Activated B cell treated with CpG ODN at 0.5 μM for 24 hours (primary cell): ENCODE measurements around the gene MED26. TPM values are rescaled to one million over a fixed set of nuclear protein-coding genes. Genes with fewer than 3 reads are reported as not detected.
A peak's percentile ranks its signal among the peaks of the same experiment; 100 is the strongest.

Source experiments
- ATAC-seq: fragments of 200-7000 bp; cut with Tn5 transposase; one replicate; pipeline ENCODE4 v1.10.0; 2021; ENCODE audit warnings: low read depth, mild to moderate bottlenecking, moderate library complexity
- CTCF ChIA-PET: fragments of 350-600 bp; sonication (Branson Sonifier 250); formaldehyde crosslinking; loops from one replicate; lab custom pipeline; 2021; ENCODE audit warnings: antibody characterized with exemption; lab: Charles Lee
- POLR2A ChIA-PET: fragments of 350-600 bp; sonication (Branson Sonifier 250); formaldehyde crosslinking; loops from one replicate; lab custom pipeline; 2021; ENCODE audit warnings: antibody characterized with exemption; lab: Charles Lee
- DNase-seq: peaks from one replicate; pipeline ENCODE4 v3.0.0; 2022
- H3K27ac Mint-ChIP-seq: one replicate; pipeline ENCODE4 v1.8.0; 2020; ENCODE audit warnings: mixed read lengths
- H3K27me3 Mint-ChIP-seq: one replicate; pipeline ENCODE4 v1.8.0; 2021; ENCODE audit warnings: mixed read lengths
- H3K36me3 Mint-ChIP-seq: one replicate; pipeline ENCODE4 v1.8.0; 2021; ENCODE audit warnings: low read depth, mixed read lengths
- H3K4me1 Mint-ChIP-seq: one replicate; pipeline ENCODE4 v1.8.0; 2021; ENCODE audit warnings: mixed read lengths
- H3K4me3 Mint-ChIP-seq: one replicate; pipeline ENCODE4 v1.8.0; 2020; ENCODE audit warnings: mild to moderate bottlenecking, mixed read lengths
- H3K9me3 Mint-ChIP-seq: one replicate; pipeline ENCODE4 v1.8.0; 2020; ENCODE audit warnings: mixed read lengths
- intact Hi-C: fragments of 100-400 bp; cut with micrococcal nuclease; formaldehyde crosslinking; loops from one replicate; pipeline ENCODE4 v1.15.1; 2024
- total RNA-seq: library from RNA; stranded (reverse); gene quantifications from 2 replicates; pipeline ENCODE4 v1.2.3, GENCODE V29; 2022
- TF ChIP-seq, protein P1 (sequence below): fragments of 200-600 bp; IDR thresholded peaks from one replicate; pipeline ENCODE4 v1.8.0; 2022; ENCODE audit warnings: antibody characterized with exemption, mild to moderate bottlenecking

Gene MED26
- total RNA-seq, 1 donor from 2014 or later, result 32.0 TPM

GRCh38 chr19:16601378-16602052 is 26.5 kb downstream of the MED26 start:
- Mint-ChIP-seq H3K4me3 (no peak overlapping the region), H3K4me1 (peaks cover 57% of the 10 kb centered on the region), H3K36me3 (peaks cover 17% of the 10 kb centered on the region), H3K9me3 (no peaks in the 10 kb centered on the region), H3K27ac (no peak overlapping the region), H3K27me3 (no peaks in the 10 kb centered on the region)
- no peak for ATAC-seq
- ChIA-PET CTCF (no interaction called here), POLR2A (interaction anchor here (0.7 to 5.5 kb wide), 3 partner anchors 13 to 483 kb away, joined by 3 to 35 read pairs (median 4); no protein-coding TSS in a partner anchor)
- TF ChIP-seq, protein P1, sequence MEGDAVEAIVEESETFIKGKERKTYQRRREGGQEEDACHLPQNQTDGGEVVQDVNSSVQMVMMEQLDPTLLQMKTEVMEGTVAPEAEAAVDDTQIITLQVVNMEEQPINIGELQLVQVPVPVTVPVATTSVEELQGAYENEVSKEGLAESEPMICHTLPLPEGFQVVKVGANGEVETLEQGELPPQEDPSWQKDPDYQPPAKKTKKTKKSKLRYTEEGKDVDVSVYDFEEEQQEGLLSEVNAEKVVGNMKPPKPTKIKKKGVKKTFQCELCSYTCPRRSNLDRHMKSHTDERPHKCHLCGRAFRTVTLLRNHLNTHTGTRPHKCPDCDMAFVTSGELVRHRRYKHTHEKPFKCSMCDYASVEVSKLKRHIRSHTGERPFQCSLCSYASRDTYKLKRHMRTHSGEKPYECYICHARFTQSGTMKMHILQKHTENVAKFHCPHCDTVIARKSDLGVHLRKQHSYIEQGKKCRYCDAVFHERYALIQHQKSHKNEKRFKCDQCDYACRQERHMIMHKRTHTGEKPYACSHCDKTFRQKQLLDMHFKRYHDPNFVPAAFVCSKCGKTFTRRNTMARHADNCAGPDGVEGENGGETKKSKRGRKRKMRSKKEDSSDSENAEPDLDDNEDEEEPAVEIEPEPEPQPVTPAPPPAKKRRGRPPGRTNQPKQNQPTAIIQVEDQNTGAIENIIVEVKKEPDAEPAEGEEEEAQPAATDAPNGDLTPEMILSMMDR, result no peak
- intact Hi-C loops, result no loop called here
- no peak for DNase-seq

DNA sequence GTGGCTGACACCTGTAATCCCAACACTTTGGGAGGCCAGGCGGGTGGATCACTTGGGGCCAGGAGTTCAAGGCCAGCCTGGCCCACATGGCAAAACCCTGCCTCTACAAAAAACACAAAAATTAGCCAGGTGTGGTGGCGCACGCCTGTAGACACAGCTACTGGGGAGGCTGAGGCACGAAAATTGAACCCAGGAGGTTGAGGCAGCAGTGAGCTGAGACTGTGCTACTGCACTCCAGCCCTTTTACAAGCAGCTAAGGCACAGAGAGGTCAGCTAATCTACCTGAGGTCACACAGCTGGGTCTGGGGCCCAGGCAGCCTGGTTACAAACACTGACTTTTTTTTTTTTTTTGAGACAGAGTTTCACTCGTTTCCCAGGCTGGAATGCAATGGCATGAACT is 27.2 kb downstream of the MED26 start:
- peaks cover 59% of the 10 kb centered on the region for H3K4me1 Mint-ChIP-seq
- peaks cover 15% of the 10 kb centered on the region for H3K36me3 Mint-ChIP-seq
- H3K27ac Mint-ChIP-seq, result no peak overlapping the region
- DNase-seq (no peak), ATAC-seq (no peak)
- TF ChIP-seq, protein P1, result no peak
- H3K4me3 Mint-ChIP-seq, result no peak overlapping the region
- CTCF ChIA-PET, result no interaction called here
- no peaks in the 10 kb centered on the region for H3K9me3 Mint-ChIP-seq
- H3K27me3 Mint-ChIP-seq, result no peaks in the 10 kb centered on the region
- intact Hi-C loops, result no loop called here
- POLR2A ChIA-PET, result interaction anchor here (0.7 to 5.5 kb wide), 3 partner anchors 12 to 483 kb away, joined by 3 to 35 read pairs (median 4); no protein-coding TSS in a partner anchor

DNA sequence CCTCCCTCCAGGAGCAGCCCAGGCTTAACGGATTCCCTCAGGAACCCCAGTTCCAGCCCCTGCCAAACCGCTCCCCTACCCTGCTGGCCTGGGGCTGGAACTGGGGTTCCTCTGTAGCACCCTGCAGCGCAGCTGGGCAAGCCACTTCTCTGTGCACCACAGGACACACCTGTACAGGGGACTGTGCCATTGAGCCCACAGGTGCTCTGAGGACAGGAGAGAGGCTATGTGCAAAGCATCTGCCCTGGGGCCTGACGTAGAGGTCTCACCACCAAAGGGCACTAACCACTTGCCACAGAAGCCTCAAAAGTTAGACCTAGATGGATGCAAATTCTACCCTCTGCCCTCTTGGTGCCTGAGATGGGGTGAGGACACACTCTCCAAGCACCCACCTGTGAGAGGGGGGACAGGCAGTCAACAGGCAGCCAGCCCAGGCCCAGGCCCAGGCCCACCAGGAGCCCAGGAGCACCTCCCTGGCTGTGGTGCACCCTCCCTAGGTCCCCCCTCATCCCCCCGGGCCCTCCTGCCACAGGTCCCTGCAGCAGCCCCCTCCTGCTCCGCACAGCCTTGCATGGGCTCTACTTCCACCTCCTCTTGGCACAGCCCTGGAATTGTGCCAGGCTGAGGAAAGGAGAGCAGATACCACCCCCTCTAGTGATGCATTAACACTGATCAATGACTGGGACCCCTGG is 28.2 kb downstream of the MED26 start:
- H3K4me1 Mint-ChIP-seq, result peaks cover 59% of the 10 kb centered on the region
- TF ChIP-seq, protein P1, result no peak
- intact Hi-C loops, result no loop called here
- peaks cover 9% of the 10 kb centered on the region for H3K36me3 Mint-ChIP-seq
- ChIA-PET CTCF (no interaction called here), POLR2A (interaction anchor here (1.7 to 5.5 kb wide), 2 partner anchors 11 to 15 kb away, joined by 7 to 35 read pairs; no protein-coding TSS in a partner anchor)
- no peak overlapping the region for H3K4me3 Mint-ChIP-seq
- ATAC-seq (peak; percentile 37), DNase-seq (no peak)
- H3K27me3 Mint-ChIP-seq, result no peaks in the 10 kb centered on the region
- H3K9me3 Mint-ChIP-seq, result no peaks in the 10 kb centered on the region
- H3K27ac Mint-ChIP-seq, result peak overlapping the region; percentile 41

DNA sequence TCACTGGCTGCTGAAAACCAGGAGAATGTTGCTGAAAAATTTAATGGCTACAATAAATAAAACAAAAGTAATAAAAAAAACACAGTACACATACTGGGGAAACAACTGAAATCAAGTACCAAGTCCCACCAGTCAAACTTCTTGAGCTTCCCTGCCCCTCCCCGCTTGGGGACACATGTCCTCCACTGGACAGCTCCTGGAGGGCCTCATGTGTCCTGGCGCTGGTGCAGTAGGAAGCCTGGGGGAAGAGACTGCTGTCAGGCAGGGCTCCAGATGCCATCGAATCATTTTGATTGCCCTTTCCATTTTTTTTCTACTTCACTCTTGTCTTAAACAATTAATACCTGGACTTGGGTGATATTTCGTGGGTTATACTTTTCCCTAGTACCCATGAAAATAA is 29.2 kb downstream of the MED26 start:
- POLR2A ChIA-PET, result interaction anchor here (0.6 to 5.5 kb wide), 3 partner anchors 10 to 26 kb away, joined by 3 to 35 read pairs (median 7); no protein-coding TSS in a partner anchor
- CTCF ChIA-PET, result interaction anchor here (0.6 kb wide), 1 partner anchor 18 kb away, joined by 3 read pairs; no protein-coding TSS in a partner anchor
- Mint-ChIP-seq H3K27me3 (no peaks in the 10 kb centered on the region), H3K4me1 (peaks cover 59% of the 10 kb centered on the region), H3K36me3 (peaks cover 7% of the 10 kb centered on the region), H3K27ac (no peak overlapping the region), H3K4me3 (no peak overlapping the region), H3K9me3 (no peaks in the 10 kb centered on the region)
- intact Hi-C loops, result no loop called here
- ATAC-seq (no peak), DNase-seq (no peak)
- TF ChIP-seq, protein P1, result no peak

- no peak overlapping the region for H3K4me3 Mint-ChIP-seq
- H3K36me3 Mint-ChIP-seq, result peaks cover 7% of the 10 kb centered on the region
- ChIA-PET POLR2A (interaction anchor here (2.4 to 5.4 kb wide), 2 partner anchors 9 to 13 kb away, joined by 9 to 59 read pairs; no protein-coding TSS in a partner anchor), CTCF (no interaction called here)
- peak overlapping the region; percentile 0 for H3K27ac Mint-ChIP-seq
- intact Hi-C loops, result no loop called here
- ATAC-seq (no peak), DNase-seq (no peak)
- H3K4me1 Mint-ChIP-seq, result peaks cover 77% of the 10 kb centered on the region
- H3K27me3 Mint-ChIP-seq, result no peaks in the 10 kb centered on the region
- TF ChIP-seq, protein P1, result no peak
- no peaks in the 10 kb centered on the region for H3K9me3 Mint-ChIP-seq
Measured at GRCh38 chr19:16596399-16596798, 31.6 kb downstream of the MED26 start.
